ENCODE data around the gene NUPR1. TPM values are rescaled to one million over a fixed set of nuclear protein-coding genes. Genes with fewer than 3 reads are reported as not detected.
"Not testable (repeated sequence)": the region's sequence is repeated elsewhere in the genome, so short reads cannot be mapped to it uniquely, and the experiment has no call there.

Gene NUPR1
- polyA plus RNA-seq, 1 donor (not counting 4 experiments of a cell fraction or from before 2014, with no cell fraction given) = 126 TPM

GRCh38 chr16:28502290-28502689 is 36.5 kb downstream of the NUPR1 start:
- H2AFZ ChIP-seq (ENCODE audit: control insufficient read depth, low read length) = no peak overlapping the region
- H3K9me1 ChIP-seq (ENCODE audit: control insufficient read depth, extremely low read depth, insufficient read depth, low read length) = no peaks in the 10 kb centered on the region
- H4K20me1 ChIP-seq (ENCODE audit: control insufficient read depth, extremely low read depth, insufficient read depth, low read length) = no peaks in the 10 kb centered on the region
- no peak overlapping the region for H3K4me3 ChIP-seq (ENCODE audit: control insufficient read depth in 2 of 3, extremely low read depth in 1 of 3, insufficient read depth in 2 of 3, low read depth in 1 of 3, low read length in 3 of 3)
- no peaks in the 10 kb centered on the region for H3K79me2 ChIP-seq (ENCODE audit: control insufficient read depth, insufficient read depth, low read length)
- no peak overlapping the region for H3K9ac ChIP-seq (ENCODE audit: control insufficient read depth, extremely low read depth, insufficient read depth, low read length)
- no peaks in the 10 kb centered on the region for H3K36me3 ChIP-seq (ENCODE audit: control insufficient read depth in 2 of 2, extremely low read depth in 1 of 2, insufficient read depth in 2 of 2, low read length in 2 of 2)
- dilution Hi-C loops (cut with MboI; ENCODE audit: extremely low pct_ligation_motif_present, low sequenced_read_pairs) = no loop called here
- no peaks in the 10 kb centered on the region for H3K4me1 ChIP-seq (ENCODE audit: control insufficient read depth, extremely low read depth, insufficient read depth, low read length)
- no peak overlapping the region for H3K27ac ChIP-seq (ENCODE audit: control insufficient read depth, insufficient read depth, low read length)
- no peak for DNase-seq (ENCODE audit: low read depth, low spot score)
- no peak overlapping the region for H3K4me2 ChIP-seq (ENCODE audit: control insufficient read depth, extremely low read depth, insufficient read depth, low read depth, low read length)
- no peak for TF ChIP-seq CTCF (optimal IDR thresholded peaks at IDR 0.05 in 1 of 3, IDR thresholded peaks at IDR 0.05 in 1 of 3, conservative IDR thresholded peaks at IDR 0.05 in 1 of 3; ENCODE audit: extremely low read depth in 1 of 3, insufficient read depth in 2 of 3, low read length in 3 of 3)
- TF ChIP-seq EZH2 (IDR thresholded peaks at IDR 0.05; ENCODE audit: low read length) = no peak
- FAIRE-seq = no peak
- H3K9me3 ChIP-seq (ENCODE audit: control insufficient read depth, low read depth, low read length) = no peaks in the 10 kb centered on the region
- H3K27me3 ChIP-seq (ENCODE audit: control insufficient read depth, extremely low read depth, insufficient read depth, low read length) = peaks cover 22% of the 10 kb centered on the region

- no peak overlapping the region for H3K27ac ChIP-seq (ENCODE audit: control insufficient read depth, insufficient read depth, low read length)
- no peak overlapping the region for H2AFZ ChIP-seq (ENCODE audit: control insufficient read depth, low read length)
- no peak overlapping the region for H3K9ac ChIP-seq (ENCODE audit: control insufficient read depth, extremely low read depth, insufficient read depth, low read length)
- peaks cover 22% of the 10 kb centered on the region for H3K27me3 ChIP-seq (ENCODE audit: control insufficient read depth, extremely low read depth, insufficient read depth, low read length)
- H4K20me1 ChIP-seq (ENCODE audit: control insufficient read depth, extremely low read depth, insufficient read depth, low read length) = no peaks in the 10 kb centered on the region
- no peaks in the 10 kb centered on the region for H3K79me2 ChIP-seq (ENCODE audit: control insufficient read depth, insufficient read depth, low read length)
- TF ChIP-seq CTCF (optimal IDR thresholded peaks at IDR 0.05 in 1 of 3, IDR thresholded peaks at IDR 0.05 in 1 of 3, conservative IDR thresholded peaks at IDR 0.05 in 1 of 3; ENCODE audit: extremely low read depth in 1 of 3, insufficient read depth in 2 of 3, low read length in 3 of 3) = no peak
- H3K4me1 ChIP-seq (ENCODE audit: control insufficient read depth, extremely low read depth, insufficient read depth, low read length) = no peaks in the 10 kb centered on the region
- H3K4me3 ChIP-seq (ENCODE audit: control insufficient read depth in 2 of 3, extremely low read depth in 1 of 3, insufficient read depth in 2 of 3, low read depth in 1 of 3, low read length in 3 of 3) = no peak overlapping the region
- dilution Hi-C loops (cut with MboI; ENCODE audit: extremely low pct_ligation_motif_present, low sequenced_read_pairs) = no loop called here
- no peaks in the 10 kb centered on the region for H3K9me1 ChIP-seq (ENCODE audit: control insufficient read depth, extremely low read depth, insufficient read depth, low read length)
- no peak overlapping the region for H3K4me2 ChIP-seq (ENCODE audit: control insufficient read depth, extremely low read depth, insufficient read depth, low read depth, low read length)
- H3K36me3 ChIP-seq (ENCODE audit: control insufficient read depth in 2 of 2, extremely low read depth in 1 of 2, insufficient read depth in 2 of 2, low read length in 2 of 2) = no peaks in the 10 kb centered on the region
- DNase-seq (ENCODE audit: low read depth, low spot score) = no peak
- FAIRE-seq = no peak
- no peaks in the 10 kb centered on the region for H3K9me3 ChIP-seq (ENCODE audit: control insufficient read depth, low read depth, low read length)
These were observed 37.2 kb downstream of the NUPR1 start for GRCh38 chr16:28501258-28502232.

GRCh38 chr16:28500476-28501180 is 38.1 kb downstream of the NUPR1 start:
- H3K4me3 ChIP-seq (ENCODE audit: control insufficient read depth in 2 of 3, extremely low read depth in 1 of 3, insufficient read depth in 2 of 3, low read depth in 1 of 3, low read length in 3 of 3); H3K9ac ChIP-seq (ENCODE audit: control insufficient read depth, extremely low read depth, insufficient read depth, low read length); H3K4me2 ChIP-seq (ENCODE audit: control insufficient read depth, extremely low read depth, insufficient read depth, low read depth, low read length); H2AFZ ChIP-seq (ENCODE audit: control insufficient read depth, low read length); dilution Hi-C loops (cut with MboI; ENCODE audit: extremely low pct_ligation_motif_present, low sequenced_read_pairs); H3K9me1 ChIP-seq (ENCODE audit: control insufficient read depth, extremely low read depth, insufficient read depth, low read length); H4K20me1 ChIP-seq (ENCODE audit: control insufficient read depth, extremely low read depth, insufficient read depth, low read length); H3K9me3 ChIP-seq (ENCODE audit: control insufficient read depth, low read depth, low read length); H3K4me1 ChIP-seq (ENCODE audit: control insufficient read depth, extremely low read depth, insufficient read depth, low read length); DNase-seq (ENCODE audit: low read depth, low spot score); H3K36me3 ChIP-seq (ENCODE audit: control insufficient read depth in 2 of 2, extremely low read depth in 1 of 2, insufficient read depth in 2 of 2, low read length in 2 of 2); FAIRE-seq; H3K27ac ChIP-seq (ENCODE audit: control insufficient read depth, insufficient read depth, low read length); H3K79me2 ChIP-seq (ENCODE audit: control insufficient read depth, insufficient read depth, low read length): not testable (repeated sequence)
- peaks cover 18% of the 10 kb centered on the region for H3K27me3 ChIP-seq (ENCODE audit: control insufficient read depth, extremely low read depth, insufficient read depth, low read length)
